Measurements from ENCODE around the gene DLG2.
A peak's percentile ranks its signal among the peaks of the same experiment; 100 is the strongest.

Gene DLG2

GRCh38 chr11:85531191-85531897 lies 95.8 kb downstream of the DLG2 start:
- no peak for DNase-seq (ENCODE audit: low read depth)
- H3K4me3 ChIP-seq (replicated peaks; ENCODE audit: low read depth, low read length) = no peak overlapping the region
- TF ChIP-seq CTCF (IDR thresholded peaks at IDR 0.05; ENCODE audit: low read length, missing control alignments) = no peak

GRCh38 chr11:85530634-85531033 lies 96.5 kb downstream of the DLG2 start:
- DNase-seq (ENCODE audit: low read depth) = peak; percentile 14
- no peak for TF ChIP-seq CTCF (IDR thresholded peaks at IDR 0.05; ENCODE audit: low read length, missing control alignments)
- no peak overlapping the region for H3K4me3 ChIP-seq (replicated peaks; ENCODE audit: low read depth, low read length)

DNA sequence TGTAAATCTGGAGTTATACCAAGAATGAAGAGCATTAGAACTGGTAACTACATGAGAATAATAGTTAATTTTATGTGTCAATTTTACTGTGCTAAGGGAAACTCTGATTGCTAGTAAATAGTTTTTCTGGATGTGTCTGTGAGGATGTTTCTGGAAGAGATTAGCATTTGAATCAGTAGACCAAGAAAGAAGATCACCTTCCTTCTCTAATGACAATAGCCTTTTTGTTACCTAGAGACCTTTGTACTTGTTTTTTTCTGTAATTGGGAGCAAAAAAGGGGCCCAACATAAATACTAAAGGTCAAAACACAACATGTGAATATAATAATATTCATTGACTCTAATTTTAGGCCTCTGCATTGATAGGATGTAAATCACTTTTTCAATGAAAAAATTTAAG lies 100.6 kb downstream of the DLG2 start:
- TF ChIP-seq CTCF (IDR thresholded peaks at IDR 0.05; ENCODE audit: low read length, missing control alignments) = no peak
- DNase-seq (ENCODE audit: low read depth) = no peak
- no peak overlapping the region for H3K4me3 ChIP-seq (replicated peaks; ENCODE audit: low read depth, low read length)

GRCh38 chr11:85525686-85526085 lies 101.5 kb downstream of the DLG2 start:
- DNase-seq (ENCODE audit: low read depth) = no peak
- H3K4me3 ChIP-seq (replicated peaks; ENCODE audit: low read depth, low read length) = no peak overlapping the region
- no peak for TF ChIP-seq CTCF (IDR thresholded peaks at IDR 0.05; ENCODE audit: low read length, missing control alignments)

- TF ChIP-seq CTCF (IDR thresholded peaks at IDR 0.05; ENCODE audit: low read length, missing control alignments) = no peak
- H3K4me3 ChIP-seq (replicated peaks; ENCODE audit: low read depth, low read length) = no peak overlapping the region
- DNase-seq (ENCODE audit: low read depth) = no peak
Observed at GRCh38 chr11:85517272-85517671, 109.9 kb downstream of the DLG2 start.

- TF ChIP-seq CTCF (IDR thresholded peaks at IDR 0.05; ENCODE audit: low read length, missing control alignments) = no peak
- no peak for DNase-seq (ENCODE audit: low read depth)
- H3K4me3 ChIP-seq (replicated peaks; ENCODE audit: low read depth, low read length) = no peak overlapping the region
Observed at GRCh38 chr11:85495918-85496317, 131.2 kb downstream of the DLG2 start.

DNA sequence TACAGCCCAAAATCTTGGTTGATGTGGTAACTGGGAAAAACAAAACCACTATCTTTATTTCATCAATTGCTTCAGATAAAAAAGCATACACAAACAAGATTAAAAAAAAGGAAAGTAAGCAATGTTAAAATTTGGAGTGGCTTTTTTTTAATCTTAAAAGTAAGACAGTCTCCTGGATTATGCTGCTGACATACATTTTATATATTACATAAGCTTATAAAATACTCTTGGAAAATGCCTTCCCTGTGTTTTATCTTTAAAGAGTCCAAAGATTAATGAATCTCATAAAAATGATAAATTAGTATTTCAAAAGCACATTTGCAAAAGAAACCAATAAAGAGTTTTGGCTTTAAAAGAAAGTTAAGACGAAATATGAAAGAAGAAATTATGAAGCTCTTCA lies 132.7 kb downstream of the DLG2 start:
- TF ChIP-seq CTCF (IDR thresholded peaks at IDR 0.05; ENCODE audit: low read length, missing control alignments) = no peak
- no peak overlapping the region for H3K4me3 ChIP-seq (replicated peaks; ENCODE audit: low read depth, low read length)
- no peak for DNase-seq (ENCODE audit: low read depth)
